CD4-positive, alpha-beta T cell treated with Interferon gamma for 1 hour (primary cell): ENCODE data around the gene PGRMC2.
A peak's percentile ranks its signal among the peaks of the same experiment; 100 is the strongest.
"Not testable (repeated sequence)": the region's sequence is repeated elsewhere in the genome, so short reads cannot be mapped to it uniquely, and the experiment has no call there.

ENCODE experiments used
- DNase-seq: peaks from one replicate; pipeline ENCODE4 v3.0.0-alpha.2; 2020

PGRMC2 gene

DNA sequence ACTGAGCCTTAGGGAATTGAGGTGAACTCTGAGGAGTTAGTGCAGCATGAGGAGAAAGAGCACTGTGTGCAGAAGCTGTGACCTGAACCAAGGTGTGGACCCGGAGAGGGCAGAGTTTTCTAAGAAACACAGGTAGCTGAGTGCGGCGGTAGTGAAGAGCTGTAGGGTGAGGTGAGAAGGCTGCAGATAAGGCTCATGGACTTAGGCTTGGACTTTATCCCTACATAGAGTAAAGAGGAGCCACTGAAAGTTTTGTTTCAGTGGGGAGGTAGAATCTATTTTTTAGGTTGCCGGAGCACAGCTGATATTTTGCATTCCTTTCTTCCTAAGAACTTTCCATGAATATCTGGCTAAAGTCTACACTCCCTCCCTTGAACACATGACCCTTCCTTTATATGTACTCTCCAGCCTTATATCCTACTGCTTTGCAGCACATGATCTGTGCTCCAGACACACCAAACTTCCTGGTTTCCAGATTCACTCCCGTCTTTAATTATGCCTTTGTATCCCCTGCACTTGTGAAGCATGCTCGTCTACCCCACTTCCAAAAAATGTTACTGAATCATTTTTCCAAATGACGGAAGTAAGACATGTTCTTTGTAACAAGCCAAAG is 10.6 kb upstream of the PGRMC2 start:
- no peak for DNase-seq

DNA sequence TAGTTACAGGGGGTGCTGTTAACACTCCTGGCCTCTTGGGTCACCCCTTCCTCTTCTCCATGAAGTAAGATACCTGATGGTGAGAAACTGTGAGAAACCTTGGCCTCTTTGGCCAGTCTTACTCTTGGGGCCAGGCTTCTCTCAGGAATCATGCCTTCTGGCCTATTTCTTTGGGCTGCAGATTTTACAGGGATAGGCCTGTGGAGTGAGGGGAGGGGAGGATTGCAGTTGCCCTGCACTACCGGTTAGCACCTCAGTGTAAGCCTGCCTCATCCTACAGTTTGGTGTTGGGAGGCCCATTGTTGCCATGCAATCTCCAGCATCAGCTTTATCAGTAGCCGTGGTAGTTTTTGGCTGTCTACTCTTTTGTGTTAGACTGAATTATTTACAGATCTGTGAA is 7.6 kb upstream of the PGRMC2 start:
- no peak for DNase-seq

- no peak for DNase-seq
Observed at GRCh38 chr4:128294464-128294863, 6.9 kb upstream of the PGRMC2 start.

- DNase-seq = no peak
Observed at GRCh38 chr4:128292349-128292748, 4.7 kb upstream of the PGRMC2 start.

- DNase-seq = no peak
Observed at GRCh38 chr4:128291096-128291495, 3.5 kb upstream of the PGRMC2 start.

DNA sequence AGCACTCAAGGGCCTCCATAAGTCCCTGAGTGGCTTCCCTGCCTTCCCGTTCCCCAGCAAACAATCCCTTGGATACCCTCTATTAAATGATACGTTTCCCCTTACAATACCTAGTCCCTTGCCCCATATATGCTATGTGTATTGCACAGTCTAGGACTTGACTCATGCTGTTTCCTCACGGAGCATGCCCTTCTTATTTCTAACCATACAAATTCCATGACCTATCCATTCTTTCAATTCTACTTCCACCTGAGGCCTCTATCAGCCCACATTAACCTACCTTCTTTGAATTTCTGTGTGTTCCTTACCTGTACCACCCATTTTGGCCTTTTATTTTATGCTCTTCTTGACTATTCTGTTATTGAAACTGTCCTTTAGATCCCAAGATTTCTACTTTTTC is 2.9 kb upstream of the PGRMC2 start:
- DNase-seq = no peak

DNA sequence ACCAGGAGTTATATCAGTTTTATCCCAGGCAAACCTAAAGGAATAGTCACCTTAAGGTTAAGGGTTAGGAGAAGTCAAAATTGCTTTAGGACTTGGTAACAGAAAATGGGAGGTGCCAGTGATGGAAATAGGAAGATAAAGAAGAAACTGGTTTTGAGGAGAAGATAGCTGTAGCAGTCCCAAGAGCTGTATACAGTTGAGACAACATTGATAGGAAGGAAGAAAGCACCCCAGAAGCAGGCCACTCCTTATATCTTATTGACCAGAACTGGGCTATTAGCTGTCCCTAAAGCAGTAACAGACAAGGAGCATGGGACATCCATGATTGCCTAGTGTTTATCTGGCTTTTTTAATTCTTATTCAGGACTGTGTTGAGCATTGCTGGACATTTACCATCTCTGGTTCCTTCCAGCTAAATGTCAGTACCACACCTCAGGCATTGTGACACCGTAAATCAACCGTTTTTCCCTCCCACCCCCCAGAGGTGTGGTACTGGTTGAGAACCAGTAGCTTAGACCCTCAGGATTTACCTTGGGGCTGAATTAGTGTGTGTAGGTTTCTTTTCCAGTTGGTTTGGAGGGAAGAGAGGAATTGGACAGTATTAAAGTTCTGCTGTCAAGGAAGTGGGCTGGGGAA is 2.0 kb upstream of the PGRMC2 start:
- DNase-seq = no peak

DNA sequence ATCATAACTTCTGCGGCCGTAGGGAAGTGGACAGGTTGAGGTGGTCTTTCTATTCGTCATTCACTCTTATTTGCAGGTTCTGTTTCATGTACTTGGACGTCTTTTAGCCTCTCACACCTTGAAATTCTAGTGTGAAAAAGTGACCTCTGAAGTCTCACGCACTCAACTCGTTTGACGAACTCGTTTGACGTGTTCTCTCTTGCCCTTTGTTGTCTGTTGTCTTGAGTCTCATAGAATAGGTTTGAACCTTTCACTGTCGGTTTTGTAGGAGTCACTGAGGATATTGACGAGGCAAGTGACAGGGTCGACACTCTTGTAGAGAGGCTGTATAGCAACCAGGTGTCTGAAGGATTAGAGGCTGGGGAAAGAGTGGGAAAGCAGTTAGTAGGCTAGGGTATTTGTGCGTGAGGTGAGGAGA is 1.1 kb upstream of the PGRMC2 start:
- peak; percentile 57 for DNase-seq

GRCh38 chr4:128287871-128288688 is 467 bp upstream of the PGRMC2 start:
- DNase-seq = peak; percentile 99

GRCh38 chr4:128286474-128287058 is 1.0 kb downstream of the PGRMC2 start:
- peak; percentile 1 for DNase-seq

- no peak for DNase-seq
Observed at GRCh38 chr4:128285085-128285997, 2.3 kb downstream of the PGRMC2 start.

GRCh38 chr4:128284317-128284716 is 3.3 kb downstream of the PGRMC2 start:
- DNase-seq = no peak

- no peak for DNase-seq
Observed at GRCh38 chr4:128283071-128283470, 4.5 kb downstream of the PGRMC2 start.

GRCh38 chr4:128282516-128282915 is 5.1 kb downstream of the PGRMC2 start:
- DNase-seq = no peak

DNA sequence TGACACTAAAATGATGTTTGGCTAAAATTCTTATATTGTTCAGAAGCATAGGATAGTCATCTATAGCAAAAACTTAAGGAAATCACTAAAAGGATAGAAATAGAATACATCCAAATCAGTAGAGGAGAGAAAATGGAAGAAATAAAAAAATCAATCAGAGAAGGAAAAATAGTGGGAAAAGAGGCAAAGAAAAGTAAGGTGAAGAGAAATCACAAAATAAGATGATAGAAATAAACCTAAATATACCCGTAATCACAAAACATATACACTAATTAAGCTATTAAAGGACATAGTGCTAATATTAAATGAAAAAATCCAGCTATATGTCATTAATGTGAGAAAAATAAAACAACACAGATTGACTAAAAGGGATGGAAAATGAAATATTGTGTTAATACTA is 6.3 kb downstream of the PGRMC2 start:
- no peak for DNase-seq

DNA sequence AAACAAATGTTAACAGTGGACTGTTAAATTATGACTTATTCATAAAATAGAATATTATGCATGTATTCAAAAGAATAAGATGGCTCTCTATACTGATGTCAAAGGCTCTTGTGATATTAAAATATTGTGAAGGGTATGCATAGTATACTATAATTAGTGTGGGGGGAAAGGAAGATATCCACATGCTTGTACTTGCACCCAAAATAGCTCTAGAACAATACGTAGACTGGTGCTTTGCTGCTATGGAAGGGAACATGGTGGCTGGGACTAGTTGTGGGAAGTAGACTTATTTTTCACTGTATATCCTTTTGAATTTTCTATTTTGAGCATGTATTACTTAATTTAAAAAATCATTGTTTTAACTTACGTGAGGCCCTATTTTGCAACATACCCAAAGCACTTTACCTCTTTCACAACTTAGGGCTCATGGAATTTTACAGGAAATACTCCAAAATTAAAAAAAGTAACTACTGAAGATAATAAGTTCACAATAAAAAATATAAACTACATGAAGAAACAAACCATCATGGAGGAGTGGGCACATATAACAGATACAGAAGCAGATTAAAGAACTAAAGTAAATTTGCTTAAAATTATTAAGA is 7.9 kb downstream of the PGRMC2 start:
- DNase-seq = no peak

DNA sequence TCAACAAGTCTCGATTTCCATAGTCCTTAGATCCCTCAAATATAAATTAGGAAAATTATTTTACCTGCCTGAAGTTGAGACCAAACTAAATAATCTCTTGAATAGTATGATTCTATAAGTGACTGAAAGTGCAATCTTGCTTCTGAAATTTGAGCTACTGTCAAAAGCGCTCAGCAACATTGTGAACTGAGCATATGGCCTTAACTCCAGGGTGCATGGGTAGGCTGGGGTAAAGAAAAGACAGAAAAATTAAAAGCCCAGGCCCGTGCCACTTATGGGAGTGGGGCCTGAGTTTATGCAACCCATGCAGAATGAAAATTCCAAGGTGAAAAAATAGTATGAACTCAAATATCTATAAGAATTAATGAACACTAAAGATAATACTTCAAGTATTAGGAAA is 9.8 kb downstream of the PGRMC2 start:
- no peak for DNase-seq

- no peak for DNase-seq
Observed at GRCh38 chr4:128275346-128275745, 12.3 kb downstream of the PGRMC2 start.

DNA sequence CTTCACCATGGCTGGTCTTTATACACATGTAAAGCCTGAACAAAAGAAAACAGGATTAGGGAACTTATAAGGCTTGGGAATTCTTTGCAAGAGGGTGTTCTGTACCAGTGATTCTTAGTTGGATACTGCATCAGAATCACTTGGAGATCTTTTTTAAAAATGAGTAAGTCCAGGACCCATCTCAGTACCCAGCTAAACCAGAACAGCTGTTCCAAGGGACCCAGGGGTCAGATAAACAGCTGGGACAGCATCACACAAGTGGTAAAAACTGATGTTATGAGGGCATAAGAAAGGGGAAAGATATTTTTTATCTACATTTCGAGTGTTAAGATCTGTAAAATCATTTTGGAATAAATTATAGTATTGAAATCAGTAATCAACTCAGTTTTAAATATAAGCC is 16.1 kb downstream of the PGRMC2 start:
- DNase-seq = no peak

DNA sequence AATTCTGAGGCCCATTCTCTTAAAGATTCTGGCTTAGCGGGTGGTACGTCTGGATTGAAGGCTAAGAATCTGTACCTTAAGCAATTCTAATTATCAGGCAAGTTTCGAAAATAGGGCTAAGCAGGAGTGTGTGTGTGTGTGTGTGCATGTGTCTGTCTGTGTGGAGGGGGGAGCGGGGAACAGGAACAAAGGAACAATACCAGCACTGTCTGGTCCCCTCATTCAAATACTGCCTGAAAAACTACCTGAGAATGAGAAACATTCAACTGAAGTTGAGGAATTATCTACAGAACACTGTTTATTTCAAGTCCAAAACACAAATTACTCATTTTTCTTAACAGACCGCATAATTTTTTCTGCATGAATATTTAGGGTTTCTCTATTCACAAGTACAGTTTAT is 18.6 kb downstream of the PGRMC2 start:
- no peak for DNase-seq

- no peak for DNase-seq
Observed at GRCh38 chr4:128267745-128268144, 19.9 kb downstream of the PGRMC2 start.

DNA sequence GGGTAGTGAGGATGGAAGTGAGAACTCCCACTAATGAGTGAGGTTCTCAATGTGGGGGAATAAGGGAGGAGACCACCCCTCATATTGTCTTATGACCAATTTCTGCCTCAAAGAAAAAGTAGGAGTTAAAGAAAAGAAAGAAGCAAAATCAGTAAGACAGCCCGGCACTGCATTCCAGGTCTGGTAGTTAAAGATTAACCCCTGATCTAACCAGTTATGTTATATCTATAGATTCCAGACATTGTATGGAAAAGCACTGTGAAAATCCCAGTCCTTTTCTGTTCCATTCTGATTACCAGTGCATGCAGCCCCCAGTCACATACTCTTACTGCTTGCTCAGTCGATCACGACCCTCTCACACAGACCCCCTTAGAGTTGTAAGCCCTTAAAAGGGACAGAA is 20.4 kb downstream of the PGRMC2 start:
- not testable (repeated sequence) for DNase-seq
